CD4-positive, alpha-beta T cell treated with Interleukin-17A for 1 hour (primary cell): ENCODE data around the gene ZNF76.
A peak's percentile ranks its signal among the peaks of the same experiment; 100 is the strongest.
"Not testable (repeated sequence)": the region's sequence is repeated elsewhere in the genome, so short reads cannot be mapped to it uniquely, and the experiment has no call there.

Experiments used
- DNase-seq: peaks from one replicate; pipeline ENCODE4 v3.0.0-alpha.2; 2020

The ZNF76 gene

GRCh38 chr6:35304299-35304698 lies 44.8 kb downstream of the ZNF76 start:
- no peak for DNase-seq

DNA sequence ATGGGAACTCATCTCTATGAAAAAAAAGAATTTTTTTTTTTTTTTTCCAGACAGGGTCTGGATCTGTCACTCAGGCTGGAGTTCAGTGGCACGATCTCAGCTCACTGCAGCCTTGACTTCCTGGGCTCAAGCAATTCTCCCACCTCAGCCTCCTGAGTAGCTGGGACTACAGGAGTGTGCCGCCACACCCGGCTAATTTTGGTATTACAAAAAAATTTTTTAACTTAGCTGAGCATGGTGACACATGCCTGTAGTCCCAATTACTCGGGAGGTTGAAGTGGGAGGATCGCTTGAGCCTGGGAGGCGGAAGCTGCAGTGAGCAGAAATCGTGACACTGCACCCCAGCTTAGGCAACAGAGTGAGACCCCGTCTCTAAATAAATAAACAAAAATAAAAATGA lies 45.6 kb downstream of the ZNF76 start:
- peak; percentile 51 for DNase-seq

DNA sequence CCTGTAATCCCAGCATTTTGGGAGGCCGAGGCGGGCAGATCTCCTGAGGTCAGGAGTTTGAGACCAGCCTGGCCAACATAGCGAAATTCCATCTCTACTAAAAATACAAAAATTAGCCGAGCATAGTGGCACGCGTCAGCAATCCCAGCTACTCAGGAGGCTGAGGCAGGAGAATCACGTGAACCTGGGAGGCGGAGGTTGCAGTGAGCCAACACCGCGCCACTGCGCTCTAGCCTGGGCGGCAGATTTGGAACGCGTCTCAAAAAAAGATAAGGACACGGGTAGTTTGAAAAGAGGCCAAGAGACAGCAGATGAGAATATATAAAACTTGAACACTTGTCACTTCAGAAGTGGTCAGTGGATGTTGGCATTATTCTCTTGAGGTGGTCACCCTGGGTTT lies 47.6 kb downstream of the ZNF76 start:
- not testable (repeated sequence) for DNase-seq

DNA sequence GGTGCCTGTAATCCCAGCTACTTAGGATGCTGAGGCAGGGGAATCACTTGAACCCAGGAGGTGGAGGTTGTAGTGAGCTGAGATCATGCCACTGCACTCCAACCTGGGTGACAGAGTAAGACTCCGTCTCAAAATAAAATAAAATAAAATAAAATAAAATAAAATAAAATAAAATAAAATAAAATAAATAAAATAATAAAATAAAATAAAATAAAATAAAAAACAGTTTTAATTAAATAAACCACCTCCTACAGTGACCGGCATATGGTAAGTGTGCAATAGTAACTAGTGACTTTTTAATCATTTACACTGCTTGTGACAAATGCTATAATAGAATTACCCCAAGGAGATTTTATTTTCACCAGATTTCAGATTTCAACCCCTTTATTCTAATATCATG lies 49.0 kb downstream of the ZNF76 start:
- not testable (repeated sequence) for DNase-seq

- DNase-seq: no peak
Measured at GRCh38 chr6:35309611-35310264, 50.2 kb downstream of the ZNF76 start.

- no peak for DNase-seq
Measured at GRCh38 chr6:35310265-35310831, 50.8 kb downstream of the ZNF76 start.

DNA sequence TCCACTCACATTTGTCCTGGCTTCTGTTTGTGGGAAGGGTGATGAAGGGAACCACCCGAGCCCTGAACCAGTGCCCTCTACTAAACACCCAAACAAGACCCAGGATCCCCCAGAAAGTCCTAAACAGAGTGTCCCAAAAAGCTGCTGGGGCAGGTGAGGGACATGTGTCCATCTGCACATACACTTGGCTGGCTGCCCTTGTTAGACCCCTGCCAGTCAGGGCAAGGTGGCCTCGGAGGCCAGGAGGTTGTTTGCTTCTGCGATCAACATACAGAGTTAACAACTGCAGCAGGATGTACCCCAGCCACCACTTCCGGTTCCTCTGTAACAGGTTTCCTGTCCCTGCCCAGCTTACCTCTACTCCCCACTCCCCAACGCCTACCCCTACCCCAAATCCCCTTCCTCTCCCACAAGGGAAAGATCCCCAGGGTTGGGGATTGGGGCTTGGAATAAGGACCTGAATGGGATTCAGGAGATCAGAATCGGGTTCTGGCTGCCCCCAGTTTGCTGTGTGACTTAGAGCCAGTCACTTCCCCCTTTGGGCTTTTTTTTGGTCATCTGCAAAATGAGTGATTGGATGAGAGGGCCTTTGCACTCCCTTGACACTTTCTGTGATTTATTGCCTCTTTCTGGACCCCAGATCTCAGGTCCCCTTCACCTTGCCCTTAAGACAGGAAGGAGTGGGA lies 52.0 kb downstream of the ZNF76 start:
- DNase-seq: peak; percentile 76

- no peak for DNase-seq
Measured at GRCh38 chr6:35312076-35312800, 52.7 kb downstream of the ZNF76 start.

DNA sequence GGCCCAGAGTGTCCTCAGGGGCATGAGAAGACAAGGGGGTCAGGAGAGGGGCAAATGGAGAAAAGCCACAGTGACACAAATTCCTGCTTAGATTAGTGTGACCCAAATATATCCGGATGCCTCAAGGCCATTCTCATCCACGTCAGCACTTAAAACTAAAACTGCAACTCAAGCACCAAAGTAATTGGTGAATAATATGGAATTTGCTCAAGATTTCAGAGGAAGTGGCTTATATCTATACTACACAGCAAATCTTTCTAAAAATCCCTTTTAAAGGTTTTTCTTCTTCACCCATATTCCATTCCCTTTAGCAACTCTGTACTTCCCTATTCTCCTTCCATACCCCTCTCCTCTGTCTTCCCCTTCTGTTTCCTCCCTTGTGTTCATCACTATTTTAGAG lies 53.3 kb downstream of the ZNF76 start:
- DNase-seq: no peak

- no peak for DNase-seq
Measured at GRCh38 chr6:35317483-35318195, 58.1 kb downstream of the ZNF76 start.

DNA sequence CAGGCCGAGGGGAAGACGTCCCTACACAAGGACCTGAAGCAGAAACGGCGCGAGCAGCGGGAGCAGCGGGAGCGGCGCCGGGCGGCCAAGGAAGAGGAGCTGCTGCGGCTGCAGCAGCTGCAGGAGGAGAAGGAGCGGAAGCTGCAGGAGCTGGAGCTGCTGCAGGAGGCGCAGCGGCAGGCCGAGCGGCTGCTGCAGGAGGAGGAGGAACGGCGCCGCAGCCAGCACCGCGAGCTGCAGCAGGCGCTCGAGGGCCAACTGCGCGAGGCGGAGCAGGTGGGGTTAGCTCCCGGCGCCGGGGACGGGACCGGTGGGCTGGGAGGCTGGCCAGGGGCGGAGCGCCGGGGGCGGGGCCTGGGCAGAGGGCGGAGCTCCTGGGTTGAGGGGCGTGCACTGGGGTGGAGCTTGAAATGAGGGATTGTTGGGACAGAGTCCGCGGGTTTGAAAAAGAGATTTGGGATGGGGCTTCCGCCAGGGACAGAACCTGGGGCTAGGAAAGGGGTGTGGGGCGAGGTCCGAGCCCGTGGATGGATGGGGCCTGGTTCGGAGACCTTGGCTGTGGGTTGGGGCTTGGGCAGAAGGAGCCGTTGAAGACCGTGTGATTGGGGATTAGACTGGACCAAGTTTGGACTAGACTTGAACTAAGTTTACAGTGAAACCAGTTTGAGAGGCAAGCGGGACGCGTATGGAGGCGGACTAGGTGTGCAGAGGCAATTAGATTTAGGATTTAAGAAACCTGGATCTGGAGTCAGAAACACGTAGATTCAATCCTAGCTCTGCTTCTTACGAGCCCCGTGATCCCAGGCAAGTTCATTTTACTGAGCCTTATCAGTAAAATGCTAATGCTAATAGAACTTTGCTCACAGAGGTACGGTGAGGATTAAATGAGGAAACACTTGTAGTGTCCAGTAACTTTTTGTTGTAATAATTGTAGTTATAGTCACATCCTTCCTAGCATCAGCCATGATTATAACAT lies 58.9 kb downstream of the ZNF76 start:
- no peak for DNase-seq

DNA sequence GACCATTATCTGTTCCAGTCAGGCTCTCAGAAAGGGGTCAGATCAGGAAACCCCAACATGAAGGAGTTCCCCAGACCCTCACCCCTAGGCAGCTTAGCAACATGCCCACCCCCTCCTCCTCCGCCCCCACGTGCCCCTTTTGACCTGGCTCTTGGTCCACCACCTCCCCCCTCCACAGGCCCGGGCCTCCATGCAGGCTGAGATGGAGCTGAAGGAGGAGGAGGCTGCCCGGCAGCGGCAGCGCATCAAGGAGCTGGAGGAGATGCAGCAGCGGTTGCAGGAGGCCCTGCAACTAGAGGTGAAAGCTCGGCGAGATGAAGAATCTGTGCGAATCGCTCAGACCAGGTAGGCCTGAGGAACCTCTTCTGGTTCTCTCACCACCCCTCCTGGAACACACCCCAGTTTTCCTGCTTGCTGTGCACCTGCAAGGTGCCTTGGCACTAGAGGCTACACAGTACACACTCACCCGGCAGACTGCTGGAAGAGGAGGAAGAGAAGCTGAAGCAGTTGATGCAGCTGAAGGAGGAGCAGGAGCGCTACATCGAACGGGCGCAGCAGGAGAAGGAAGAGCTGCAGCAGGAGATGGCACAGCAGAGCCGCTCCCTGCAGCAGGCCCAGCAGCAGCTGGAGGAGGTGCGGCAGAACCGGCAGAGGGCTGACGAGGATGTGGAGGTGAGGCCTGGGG lies 60.0 kb downstream of the ZNF76 start:
- DNase-seq: no peak

GRCh38 chr6:35320031-35320410 lies 60.5 kb downstream of the ZNF76 start:
- no peak for DNase-seq

DNA sequence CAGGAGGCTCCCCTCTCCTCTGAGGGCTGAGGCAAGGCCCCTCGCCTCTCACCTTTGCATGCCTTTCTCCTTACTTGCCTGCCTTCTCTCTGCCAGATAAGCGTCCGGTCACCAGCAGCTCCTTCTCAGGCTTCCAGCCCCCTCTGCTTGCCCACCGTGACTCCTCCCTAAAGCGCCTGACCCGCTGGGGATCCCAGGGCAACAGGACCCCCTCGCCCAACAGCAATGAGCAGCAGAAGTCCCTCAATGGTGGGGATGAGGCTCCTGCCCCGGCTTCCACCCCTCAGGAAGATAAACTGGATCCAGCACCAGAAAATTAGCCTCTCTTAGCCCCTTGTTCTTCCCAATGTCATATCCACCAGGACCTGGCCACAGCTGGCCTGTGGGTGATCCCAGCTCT lies 61.6 kb downstream of the ZNF76 start:
- DNase-seq: no peak

- DNase-seq: peak; percentile 84
Measured at GRCh38 chr6:35327349-35328027, 68.0 kb downstream of the ZNF76 start.

DNA sequence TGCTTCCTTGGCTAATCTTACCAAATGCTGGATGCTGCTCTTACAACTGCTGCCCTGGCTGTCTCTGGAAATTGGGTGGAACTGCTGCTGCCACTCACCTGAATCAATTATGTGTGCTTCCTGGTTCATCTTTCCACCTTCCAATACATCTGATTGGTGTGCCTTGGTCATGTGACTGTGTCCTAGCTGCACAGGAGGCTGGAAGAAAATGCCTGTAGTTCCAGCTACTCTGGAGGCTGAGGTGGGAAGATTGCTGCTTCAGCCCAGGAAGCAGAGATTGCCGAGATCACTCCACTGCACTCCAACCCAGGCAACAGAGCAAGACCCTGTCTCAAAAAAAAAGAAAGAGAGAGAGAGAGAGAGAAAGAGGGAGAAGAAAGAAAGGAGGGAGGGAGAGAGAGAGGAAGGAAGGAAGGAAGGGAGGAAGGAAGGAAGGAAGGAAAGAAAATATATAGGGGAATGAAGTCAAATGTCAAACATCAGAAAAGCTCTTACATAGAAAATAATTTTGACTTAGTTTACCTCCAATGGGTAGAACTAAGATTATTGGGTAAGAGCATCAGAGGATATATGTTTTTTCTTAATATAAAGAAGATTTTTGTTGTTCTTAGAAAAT lies 68.7 kb downstream of the ZNF76 start:
- DNase-seq: no peak

GRCh38 chr6:35328965-35329364 lies 69.4 kb downstream of the ZNF76 start:
- DNase-seq: not testable (repeated sequence)

DNA sequence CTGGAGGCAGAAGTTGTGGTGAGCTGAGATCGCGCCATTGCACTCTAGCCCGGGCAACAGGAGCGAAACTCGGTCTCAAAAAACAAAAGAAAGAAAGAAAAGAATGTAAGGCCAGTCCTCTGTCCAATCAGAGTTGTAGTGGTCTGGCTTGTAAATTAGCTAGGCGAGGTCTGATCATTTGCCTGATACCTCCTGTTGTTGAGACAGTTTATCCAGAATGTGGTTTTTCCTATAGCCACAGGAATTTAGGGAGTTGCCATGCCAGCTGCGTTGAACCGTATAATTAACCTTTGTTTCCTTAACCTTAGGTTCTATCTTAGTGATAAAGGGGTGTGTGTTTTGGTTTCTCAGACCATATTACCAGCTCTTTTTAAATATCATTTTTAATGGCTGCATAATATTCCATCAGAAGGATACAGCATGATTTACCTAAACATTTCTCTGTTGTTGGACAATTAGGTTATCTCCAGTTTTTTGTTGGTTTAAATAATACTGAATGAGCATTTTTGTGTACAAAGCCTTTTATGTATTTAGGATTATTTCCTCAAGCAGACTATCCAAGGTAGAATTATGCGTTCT lies 71.1 kb downstream of the ZNF76 start:
- DNase-seq: no peak

DNA sequence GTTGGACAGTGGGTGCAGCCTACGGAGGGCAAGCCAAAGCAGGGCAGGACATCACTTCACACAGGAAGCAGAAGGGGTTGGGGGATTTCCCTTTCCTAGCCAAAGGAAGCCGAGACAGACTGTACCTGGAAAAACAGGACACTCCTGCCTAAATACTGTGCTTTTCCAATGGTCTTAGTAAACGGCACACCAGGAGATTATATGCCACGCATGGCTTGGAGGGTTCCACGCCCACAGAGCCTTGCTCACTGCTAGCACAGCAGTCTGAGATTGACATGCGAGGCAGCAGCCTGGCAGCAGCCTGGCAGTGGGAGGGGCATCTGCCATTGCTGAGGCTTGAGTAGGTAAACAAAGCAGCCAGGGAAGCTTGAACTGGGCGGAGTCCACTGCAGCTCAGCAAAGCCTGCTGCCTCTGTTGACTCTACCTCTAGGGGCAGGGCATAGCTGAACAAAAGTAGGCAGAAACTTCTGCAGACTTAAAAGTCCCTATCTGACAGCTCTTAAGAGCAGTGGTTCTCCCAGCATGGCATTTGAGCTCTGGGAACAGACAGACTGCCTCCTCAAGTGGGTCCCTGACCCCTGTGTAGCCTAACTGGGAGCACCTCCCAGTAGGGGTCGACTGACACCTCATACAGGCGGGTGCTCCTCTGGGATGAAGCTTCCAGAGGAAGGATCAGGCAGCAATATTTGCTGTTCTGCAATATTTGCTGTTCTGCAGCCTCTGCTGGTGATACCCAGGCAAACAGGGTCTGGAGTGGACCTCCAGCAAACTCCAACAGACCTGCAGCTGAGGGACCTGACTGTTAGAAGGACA lies 72.7 kb downstream of the ZNF76 start:
- DNase-seq: peak; percentile 76
